Colonic mucosa (tissue), 4 donors: ENCODE results near the gene SPACA7. TPM values are rescaled to one million over a fixed set of nuclear protein-coding genes. Genes with fewer than 3 reads are reported as not detected.

Experiments
- DNase-seq: peaks from one replicate; pipeline ENCODE4 v3.0.0-alpha.2; 2020
- H3K27ac ChIP-seq: fragments of 200-600 bp; one replicate; pipeline ENCODE4 v1.8.0; 2021
- H3K27me3 ChIP-seq: fragments of 200-600 bp; one replicate; pipeline ENCODE4 v1.8.0; 2021
- H3K36me3 ChIP-seq: fragments of 200-600 bp; one replicate; pipeline ENCODE4 v1.8.0; 2021
- H3K4me1 ChIP-seq: fragments of 200-600 bp; one replicate; pipeline ENCODE4 v1.8.0; 2021; ENCODE audit warnings: mild to moderate bottlenecking
- H3K4me3 ChIP-seq: fragments of 200-600 bp; one replicate; pipeline ENCODE4 v1.8.0; 2021
- H3K9ac ChIP-seq, 2 donors: one replicate each; pipeline ENCODE4 v1.7.0; 2013; ENCODE audit warnings: control low read depth in 2 of 2, low read depth in 2 of 2, low read length in 2 of 2
- H3K9me3 ChIP-seq: fragments of 200-600 bp; one replicate; pipeline ENCODE4 v1.8.0; 2021
- CTCF ChIP-seq: fragments of 200-600 bp; IDR thresholded peaks from one replicate; pipeline ENCODE4 v1.8.0; 2022; ENCODE audit warnings: antibody characterized with exemption, mild to moderate bottlenecking
- intact Hi-C: fragments of 100-400 bp; cut with DNase I; formaldehyde crosslinking; loops from one replicate; pipeline ENCODE4 v1.14.1; 2022
- total RNA-seq, 2 donors: library from RNA; stranded (reverse); fragmentation: NEBNext Ultra II Directional in 1 of 2; extraction: Animal tissue kit (Norgen Biotek cat#: 25700) in 1 of 2; gene quantifications; one replicate each; pipeline ENCODE4 v1.2.1, GENCODE V29; 2021
- donor health status: healthy.
- donor health status: DM: no; HTN: no; CAD: no.
- donor health status: DM: no; HTN: no; CAD: no.

SPACA7 gene
- total RNA-seq, 2 donors from 2014 or later: not detected

- Histone ChIP-seq H3K27me3 (peaks cover 2% of the 10 kb centered on the region), H3K9ac (no peak overlapping the region), H3K36me3 (no peaks in the 10 kb centered on the region), H3K27ac (no peak overlapping the region), H3K4me1 (no peaks in the 10 kb centered on the region), H3K9me3 (no peaks in the 10 kb centered on the region), H3K4me3 (no peak overlapping the region)
- intact Hi-C loops: no loop called here
- no peak for TF ChIP-seq CTCF
- DNase-seq: no peak
These were observed 34.7 kb upstream of the SPACA7 start for GRCh38 chr13:112341446-112341845.

- Histone ChIP-seq H3K4me3 (no peak overlapping the region), H3K27ac (no peak overlapping the region), H3K9ac (no peak overlapping the region), H3K9me3 (no peaks in the 10 kb centered on the region), H3K36me3 (no peaks in the 10 kb centered on the region), H3K27me3 (peaks cover 7% of the 10 kb centered on the region), H3K4me1 (no peaks in the 10 kb centered on the region)
- DNase-seq: no peak
- intact Hi-C loops: no loop called here
- no peak for TF ChIP-seq CTCF
These were observed 34.0 kb upstream of the SPACA7 start for GRCh38 chr13:112341976-112342735.

- Histone ChIP-seq H3K27ac (no peak overlapping the region), H3K9ac (no peak overlapping the region), H3K4me3 (no peak overlapping the region), H3K27me3 (peaks cover 7% of the 10 kb centered on the region), H3K9me3 (no peaks in the 10 kb centered on the region), H3K36me3 (no peaks in the 10 kb centered on the region), H3K4me1 (no peaks in the 10 kb centered on the region)
- DNase-seq: no peak
- intact Hi-C loops: no loop called here
- no peak for TF ChIP-seq CTCF
These were observed 33.3 kb upstream of the SPACA7 start for GRCh38 chr13:112342841-112343361.

- Histone ChIP-seq H3K4me1 (no peaks in the 10 kb centered on the region), H3K27ac (no peak overlapping the region), H3K4me3 (no peak overlapping the region), H3K27me3 (peaks cover 7% of the 10 kb centered on the region), H3K36me3 (no peaks in the 10 kb centered on the region), H3K9me3 (no peaks in the 10 kb centered on the region), H3K9ac (no peak overlapping the region)
- intact Hi-C loops: no loop called here
- no peak for DNase-seq
- TF ChIP-seq CTCF: no peak
These were observed 32.6 kb upstream of the SPACA7 start for GRCh38 chr13:112343591-112343990.

GRCh38 chr13:112345826-112346172 is 30.4 kb upstream of the SPACA7 start:
- peaks cover 7% of the 10 kb centered on the region for H3K27me3 ChIP-seq
- H3K4me3 ChIP-seq: no peak overlapping the region
- no peaks in the 10 kb centered on the region for H3K36me3 ChIP-seq
- no peak overlapping the region for H3K27ac ChIP-seq
- no peaks in the 10 kb centered on the region for H3K4me1 ChIP-seq
- intact Hi-C loops: no loop called here
- no peak for TF ChIP-seq CTCF
- DNase-seq: no peak
- no peaks in the 10 kb centered on the region for H3K9me3 ChIP-seq
- no peak overlapping the region for H3K9ac ChIP-seq
